PC-9 (cell line): ENCODE results near the gene ZFYVE27. TPM values are rescaled to one million over a fixed set of nuclear protein-coding genes. Genes with fewer than 3 reads are reported as not detected.

Experiments used
- BruUV-seq: library from RNA; stranded (reverse); fragments of 400-500 nt; replicated peaks from 2 replicates; lab custom pipeline; 2021; lab: Mats Ljungman, UMichigan
- CTCF ChIA-PET: fragments of 300-600 bp; sonication (Branson Sonifier 250); formaldehyde crosslinking; loops from one replicate; lab custom pipeline; 2022; ENCODE audit warnings: antibody characterized with exemption; lab: Charles Lee
- POLR2A ChIA-PET: fragments of 300-600 bp; sonication (Branson Sonifier 250); formaldehyde crosslinking; loops from one replicate; lab custom pipeline; 2022; ENCODE audit warnings: antibody characterized with exemption; ENCODE audit not compliant: unreplicated experiment; lab: Charles Lee
- DNase-seq, 2 experiments: peaks; one replicate each; pipeline versions ENCODE4 v3.0.0 to v3.0.0-alpha.2; 2015 to 2022; ENCODE audit warnings: mixed read lengths in 1 of 2
- H2AFZ ChIP-seq: fragments of 200-600 bp; sonication (generic); 2 replicates; pipeline ENCODE4 v1.8.1; 2017; ENCODE audit warnings: antibody characterized with exemption
- H3F3A ChIP-seq: fragments of 200-600 bp; sonication (generic); 2 replicates; pipeline ENCODE4 v1.8.1; 2017; ENCODE audit warnings: antibody characterized with exemption, mild to moderate bottlenecking, low read depth; ENCODE audit not compliant: insufficient read depth
- H3K27ac ChIP-seq: fragments of 200-600 bp; sonication (generic); 2 replicates; pipeline ENCODE4 v1.6.1; 2016; ENCODE audit warnings: mixed run types
- H3K27me3 ChIP-seq: fragments of 200-600 bp; sonication (generic); 2 replicates; pipeline ENCODE4 v1.6.1; 2016; ENCODE audit warnings: low read depth, mixed run types; ENCODE audit not compliant: insufficient read depth
- H3K36me3 ChIP-seq: fragments of 200-600 bp; sonication (generic); 2 replicates; pipeline ENCODE4 v1.6.1; 2016; ENCODE audit warnings: low read depth, mixed run types
- H3K4me1 ChIP-seq: fragments of 200-600 bp; sonication (generic); replicated peaks from 2 replicates; pipeline ENCODE4 v1.6.1; 2016; ENCODE audit warnings: mixed run types; ENCODE audit not compliant: insufficient read depth
- H3K4me2 ChIP-seq: fragments of 200-600 bp; sonication (generic); 2 replicates; pipeline ENCODE4 v1.6.1; 2017; ENCODE audit warnings: mixed run types
- H3K4me3 ChIP-seq: fragments of 200-600 bp; sonication (generic); 2 replicates; pipeline ENCODE4 v1.6.1; 2016; ENCODE audit warnings: mixed run types
- H3K79me2 ChIP-seq: fragments of 200-600 bp; sonication (generic); 2 replicates; pipeline ENCODE4 v1.6.1; 2017; ENCODE audit warnings: low read depth, mixed run types
- H3K9me2 ChIP-seq: fragments of 200-600 bp; sonication (generic); 2 replicates; pipeline ENCODE4 v1.8.1; 2017; ENCODE audit warnings: mild to moderate bottlenecking; ENCODE audit not compliant: insufficient read depth
- H3K9me3 ChIP-seq: fragments of 200-600 bp; sonication (generic); 2 replicates; pipeline ENCODE4 v1.8.1; 2016; ENCODE audit warnings: low read depth; ENCODE audit not compliant: insufficient read depth
- H4K20me1 ChIP-seq: fragments of 200-600 bp; sonication (generic); 2 replicates; pipeline ENCODE4 v1.8.1; 2017; ENCODE audit not compliant: insufficient read depth
- EZH2 ChIP-seq: fragments of 200-600 bp; sonication (generic); IDR thresholded peaks from 2 replicates; pipeline ENCODE4 v1.8.0; 2017; ENCODE audit warnings: antibody characterized with exemption, low read depth
- intact Hi-C: fragments of 100-400 bp; cut with micrococcal nuclease; formaldehyde crosslinking; loops from one replicate; pipeline ENCODE4 v1.10.0; 2022; ENCODE audit not compliant: unreplicated experiment
- total RNA-seq: library from RNA; stranded (reverse); gene quantifications from 2 replicates; pipeline ENCODE4 v1.2.3, GENCODE V29; 2021
- TF ChIP-seq, protein P1 (sequence below): fragments of 200-600 bp; sonication (generic); conservative IDR thresholded peaks from 2 replicates; pipeline ENCODE4 v1.6.1; 2017; ENCODE audit warnings: mixed run types, antibody characterized with exemption, mild to moderate bottlenecking, moderate library complexity

ZFYVE27 gene
- total RNA-seq, 1 experiment from 2014 or later = 21.6 TPM

DNA sequence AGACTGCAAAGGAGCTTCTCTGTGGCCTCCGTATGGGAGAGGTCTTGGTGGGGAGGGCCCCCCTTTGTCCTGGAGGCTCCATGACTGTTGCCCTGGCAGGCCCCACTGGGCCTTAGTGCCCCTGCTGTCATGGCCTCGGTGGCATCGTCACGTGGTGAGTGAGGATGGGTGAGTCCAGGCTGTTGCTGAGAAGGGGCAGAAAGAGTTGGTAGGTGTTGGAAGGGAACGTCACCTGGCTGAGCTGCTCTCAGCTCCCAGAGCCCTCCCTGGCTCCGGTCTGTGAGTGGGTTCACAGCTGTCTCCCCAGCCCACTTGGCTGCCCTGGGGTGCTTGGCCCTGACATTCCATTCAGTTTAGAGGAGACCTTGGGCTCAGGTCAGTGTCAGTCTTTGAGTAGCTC lies 18.8 kb downstream of the ZFYVE27 start:
- Histone ChIP-seq H3K4me3 (no peak overlapping the region), H3K27me3 (no peaks in the 10 kb centered on the region), H3K9me3 (no peaks in the 10 kb centered on the region), H3F3A (no peaks in the 10 kb centered on the region), H3K79me2 (no peaks in the 10 kb centered on the region), H4K20me1 (no peaks in the 10 kb centered on the region), H2AFZ (no peak overlapping the region), H3K9me2 (no peaks in the 10 kb centered on the region), H3K4me1 (no peaks in the 10 kb centered on the region), H3K4me2 (no peak overlapping the region), H3K27ac (no peak overlapping the region), H3K36me3 (no peaks in the 10 kb centered on the region)
- BruUV-seq = no TSS peak
- POLR2A ChIA-PET = no interaction called here
- CTCF ChIA-PET = no interaction called here
- no peak for DNase-seq
- intact Hi-C loops = no loop called here
- TF ChIP-seq EZH2 = no peak

DNA sequence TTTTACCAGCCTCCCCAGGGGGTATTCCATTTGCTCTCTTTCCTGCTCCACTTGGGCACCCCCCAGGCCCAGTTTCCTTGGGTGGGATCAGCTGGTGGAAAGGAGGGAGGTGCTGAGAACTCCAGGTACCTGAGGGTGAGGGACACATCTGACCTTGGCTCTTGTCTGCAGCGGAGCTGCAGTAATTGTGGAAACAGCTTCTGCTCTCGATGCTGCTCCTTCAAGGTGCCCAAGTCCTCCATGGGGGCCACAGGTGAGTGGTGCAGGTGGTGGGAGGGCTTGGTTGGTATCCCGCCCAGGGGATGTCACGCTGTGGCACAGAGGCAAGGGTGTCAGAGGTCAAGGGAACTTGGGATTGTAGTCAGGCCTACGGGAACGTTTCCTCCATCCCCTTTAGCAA lies 20.5 kb downstream of the ZFYVE27 start:
- no peaks in the 10 kb centered on the region for H3K36me3 ChIP-seq
- ChIA-PET POLR2A (no interaction called here), CTCF (no interaction called here)
- no peak overlapping the region for H2AFZ ChIP-seq
- no peaks in the 10 kb centered on the region for H3K79me2 ChIP-seq
- TF ChIP-seq EZH2 = no peak
- TF ChIP-seq, protein P1, sequence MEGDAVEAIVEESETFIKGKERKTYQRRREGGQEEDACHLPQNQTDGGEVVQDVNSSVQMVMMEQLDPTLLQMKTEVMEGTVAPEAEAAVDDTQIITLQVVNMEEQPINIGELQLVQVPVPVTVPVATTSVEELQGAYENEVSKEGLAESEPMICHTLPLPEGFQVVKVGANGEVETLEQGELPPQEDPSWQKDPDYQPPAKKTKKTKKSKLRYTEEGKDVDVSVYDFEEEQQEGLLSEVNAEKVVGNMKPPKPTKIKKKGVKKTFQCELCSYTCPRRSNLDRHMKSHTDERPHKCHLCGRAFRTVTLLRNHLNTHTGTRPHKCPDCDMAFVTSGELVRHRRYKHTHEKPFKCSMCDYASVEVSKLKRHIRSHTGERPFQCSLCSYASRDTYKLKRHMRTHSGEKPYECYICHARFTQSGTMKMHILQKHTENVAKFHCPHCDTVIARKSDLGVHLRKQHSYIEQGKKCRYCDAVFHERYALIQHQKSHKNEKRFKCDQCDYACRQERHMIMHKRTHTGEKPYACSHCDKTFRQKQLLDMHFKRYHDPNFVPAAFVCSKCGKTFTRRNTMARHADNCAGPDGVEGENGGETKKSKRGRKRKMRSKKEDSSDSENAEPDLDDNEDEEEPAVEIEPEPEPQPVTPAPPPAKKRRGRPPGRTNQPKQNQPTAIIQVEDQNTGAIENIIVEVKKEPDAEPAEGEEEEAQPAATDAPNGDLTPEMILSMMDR = no peak
- no TSS peak for BruUV-seq
- no peak overlapping the region for H3K27ac ChIP-seq
- H4K20me1 ChIP-seq = no peaks in the 10 kb centered on the region
- H3K9me3 ChIP-seq = no peaks in the 10 kb centered on the region
- H3F3A ChIP-seq = no peaks in the 10 kb centered on the region
- H3K4me2 ChIP-seq = no peak overlapping the region
- H3K4me1 ChIP-seq = no peaks in the 10 kb centered on the region
- DNase-seq = no peak
- intact Hi-C loops = no loop called here
- no peaks in the 10 kb centered on the region for H3K27me3 ChIP-seq
- H3K9me2 ChIP-seq = no peaks in the 10 kb centered on the region
- H3K4me3 ChIP-seq = no peak overlapping the region

DNA sequence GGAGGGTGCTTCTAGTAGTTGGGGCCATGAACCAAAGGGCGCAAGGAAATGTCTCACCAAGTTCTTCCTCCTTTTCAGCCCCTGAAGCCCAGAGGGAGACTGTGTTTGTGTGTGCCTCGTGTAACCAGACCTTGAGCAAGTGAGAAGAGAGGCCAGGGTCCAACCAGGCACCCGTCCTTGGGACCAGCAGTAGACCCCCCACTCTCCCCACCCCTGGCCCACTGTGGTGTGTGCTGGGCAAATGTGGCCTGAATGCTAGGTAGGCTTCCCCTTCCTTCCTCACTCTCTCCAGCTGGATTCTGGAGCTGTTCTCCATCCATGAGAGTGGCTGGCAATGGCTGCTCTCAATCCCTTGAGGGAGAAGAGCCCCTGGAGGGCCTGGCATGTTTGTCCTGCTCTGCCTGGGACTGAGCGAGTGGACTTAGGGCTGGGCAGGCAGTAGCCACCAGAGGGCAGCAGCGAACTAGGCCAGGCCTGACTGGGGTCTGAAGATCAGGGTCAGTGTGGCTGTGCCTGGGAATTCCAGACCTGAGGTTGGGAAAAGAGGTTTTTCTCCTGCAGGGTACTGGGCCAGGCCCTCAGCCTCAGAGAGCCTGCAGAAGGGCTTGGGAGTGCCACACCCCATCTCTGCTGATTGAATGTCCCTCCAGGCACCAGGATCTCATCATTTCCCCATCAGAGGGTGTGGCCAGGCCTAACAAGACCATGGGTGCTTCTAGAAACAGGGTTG lies 22.4 kb downstream of the ZFYVE27 start:
- Histone ChIP-seq H3K9me2 (no peaks in the 10 kb centered on the region), H3F3A (no peaks in the 10 kb centered on the region), H3K9me3 (no peaks in the 10 kb centered on the region), H3K4me3 (no peak overlapping the region), H3K27ac (no peak overlapping the region), H3K27me3 (no peaks in the 10 kb centered on the region), H3K4me2 (no peak overlapping the region), H4K20me1 (no peaks in the 10 kb centered on the region), H3K4me1 (no peaks in the 10 kb centered on the region), H2AFZ (no peak overlapping the region), H3K36me3 (no peaks in the 10 kb centered on the region), H3K79me2 (no peaks in the 10 kb centered on the region)
- no TSS peak for BruUV-seq
- TF ChIP-seq EZH2 = no peak
- TF ChIP-seq, protein P1 = peak; percentile 78
- POLR2A ChIA-PET = no interaction called here
- peak; percentile 36 to 48 for DNase-seq
- CTCF ChIA-PET = no interaction called here
- intact Hi-C loops = loop anchor here (1.0 kb wide), 2 partner anchors 110 to 286 kb away; no protein-coding TSS in a partner anchor
